GM18511 (cell line): ENCODE results near the gene BBOF1.
A peak's percentile ranks its signal among the peaks of the same experiment; 100 is the strongest.
"Not testable (repeated sequence)": the region's sequence is repeated elsewhere in the genome, so short reads cannot be mapped to it uniquely, and the experiment has no call there.

Source experiments
- ATAC-seq: cut with Tn5 transposase; IDR thresholded peaks from one replicate; pipeline ENCODE4 v1.9.1; 2021; ENCODE audit warnings: mild to moderate bottlenecking, moderate library complexity; ENCODE audit not compliant: unreplicated experiment

BBOF1 gene, protein sequence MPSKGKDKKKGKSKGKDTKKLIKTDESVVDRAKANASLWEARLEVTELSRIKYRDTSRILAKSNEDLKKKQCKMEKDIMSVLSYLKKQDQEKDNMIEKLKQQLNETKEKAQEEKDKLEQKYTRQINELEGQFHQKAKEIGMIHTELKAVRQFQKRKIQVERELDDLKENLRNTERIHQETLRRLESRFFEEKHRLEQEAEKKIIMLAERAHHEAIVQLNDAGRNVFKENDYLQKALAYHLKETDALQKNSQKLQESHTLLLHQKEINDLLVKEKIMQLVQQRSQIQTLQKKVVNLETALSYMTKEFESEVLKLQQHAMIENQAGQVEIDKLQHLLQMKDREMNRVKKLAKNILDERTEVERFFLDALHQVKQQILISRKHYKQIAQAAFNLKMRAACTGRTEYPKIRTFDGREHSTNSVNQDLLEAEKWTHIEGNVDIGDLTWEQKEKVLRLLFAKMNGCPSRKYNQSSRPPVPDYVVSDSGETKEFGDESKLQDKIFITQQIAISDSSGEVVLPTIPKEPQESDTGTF

DNA sequence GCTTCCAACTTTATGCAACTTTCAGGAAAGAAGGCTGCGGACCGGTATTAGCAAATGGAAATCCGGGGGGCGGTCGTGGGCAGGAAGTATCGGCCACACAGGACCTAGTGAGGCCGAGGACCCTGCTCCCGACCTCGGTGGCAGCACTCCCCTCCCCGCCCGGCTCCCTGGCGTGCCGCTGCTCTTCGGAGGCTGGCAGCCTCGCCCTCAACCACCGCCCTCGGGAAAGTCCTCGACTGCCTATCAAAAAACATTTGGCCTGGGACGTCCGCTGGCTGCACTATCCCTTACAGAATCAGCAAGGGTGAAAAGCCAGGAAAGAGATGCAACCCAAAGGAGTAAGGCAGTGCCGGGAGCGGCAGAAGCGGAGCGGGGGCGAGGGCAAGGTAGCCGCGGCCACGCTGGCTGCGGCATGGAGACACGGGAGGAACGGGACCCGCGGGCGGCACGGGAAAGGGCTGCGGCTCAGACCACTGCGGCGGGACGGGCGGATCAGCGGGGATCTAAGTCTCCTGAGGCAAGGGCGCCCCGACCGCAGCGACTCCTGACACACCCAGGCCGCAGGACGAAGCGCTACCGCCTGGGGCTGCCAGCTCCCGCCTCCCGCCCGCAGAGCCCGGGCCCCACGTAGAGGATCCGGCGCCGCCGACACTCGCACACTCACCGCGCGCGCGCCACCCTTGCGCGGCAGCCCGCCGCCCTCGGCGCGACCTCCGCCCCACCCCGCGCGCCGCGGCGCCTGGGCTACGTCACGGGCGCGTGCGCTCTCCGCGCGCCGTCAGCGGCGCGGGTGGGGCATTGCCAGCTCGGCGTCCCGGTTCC is at the start of gene BBOF1, which contains the start of gene ENTPD5:
Gene BBOF1 (plus strand): TSS at position 764 of the 822 bp plus-strand sequence. CDS start 130 bp downstream, outside the sequence.
Gene ENTPD5 (minus strand): TSS at position 703 of the 822 bp plus-strand sequence. CDS start 31,186 bp downstream, outside the sequence.
- peak; percentile 90 for ATAC-seq

DNA sequence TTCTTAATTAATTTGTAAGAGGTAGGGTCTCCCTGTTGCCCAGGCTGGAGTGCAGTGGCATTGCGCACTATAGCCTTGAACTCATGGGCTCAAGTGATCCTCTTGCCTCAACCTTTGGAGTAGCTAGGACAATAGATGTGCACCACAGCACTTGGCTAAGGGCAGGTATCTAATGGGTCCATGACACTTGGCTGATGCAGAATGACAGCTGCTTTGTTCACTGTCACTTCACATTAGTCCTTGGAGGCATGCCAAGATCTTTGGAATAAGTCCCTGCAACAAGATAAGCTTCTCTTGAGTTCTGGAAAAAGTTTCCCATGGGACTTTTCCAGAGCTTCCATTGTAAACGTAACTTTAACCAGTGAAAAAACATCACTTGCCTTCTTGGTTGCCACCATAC is 45.7 kb upstream of the BBOF1 start:
- no peak for ATAC-seq

DNA sequence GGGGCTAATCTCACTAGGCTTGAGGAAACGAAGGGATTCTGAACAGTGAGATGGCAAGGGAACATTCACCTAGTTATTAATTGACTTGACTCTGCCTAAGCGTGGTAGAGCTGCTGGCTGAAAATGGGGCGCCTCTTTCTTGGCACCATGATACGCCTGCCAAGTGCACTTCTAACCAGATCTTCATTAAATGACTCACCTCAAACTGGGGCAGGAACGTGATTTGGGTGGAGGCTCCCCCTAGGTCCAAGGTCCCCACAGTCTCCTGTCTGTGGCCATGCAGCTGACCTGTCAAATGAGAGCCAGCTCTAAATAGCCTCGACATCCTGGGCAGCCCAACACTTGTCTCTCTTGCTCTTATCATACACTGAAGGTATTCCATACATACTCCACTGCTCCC is 43.0 kb upstream of the BBOF1 start:
- ATAC-seq, result no peak

DNA sequence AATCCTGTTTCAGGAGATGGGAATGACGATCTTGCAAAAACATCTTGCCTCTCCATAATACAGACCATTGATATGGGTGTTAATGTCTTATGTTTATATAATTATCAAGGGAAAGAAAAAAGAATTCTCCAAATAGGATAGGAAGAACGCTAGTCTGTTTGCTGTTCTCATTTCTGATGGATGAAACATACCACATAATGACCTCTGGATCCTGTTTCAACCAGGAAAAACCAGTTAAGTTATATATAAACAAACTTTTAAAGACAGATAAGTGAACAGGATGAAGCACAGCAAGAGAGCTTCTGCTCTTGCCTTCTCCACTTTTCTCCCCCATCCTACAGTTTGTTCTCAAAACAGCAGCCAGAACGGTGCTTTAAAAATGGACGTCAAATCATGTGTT is 41.3 kb upstream of the BBOF1 start:
- no peak for ATAC-seq

DNA sequence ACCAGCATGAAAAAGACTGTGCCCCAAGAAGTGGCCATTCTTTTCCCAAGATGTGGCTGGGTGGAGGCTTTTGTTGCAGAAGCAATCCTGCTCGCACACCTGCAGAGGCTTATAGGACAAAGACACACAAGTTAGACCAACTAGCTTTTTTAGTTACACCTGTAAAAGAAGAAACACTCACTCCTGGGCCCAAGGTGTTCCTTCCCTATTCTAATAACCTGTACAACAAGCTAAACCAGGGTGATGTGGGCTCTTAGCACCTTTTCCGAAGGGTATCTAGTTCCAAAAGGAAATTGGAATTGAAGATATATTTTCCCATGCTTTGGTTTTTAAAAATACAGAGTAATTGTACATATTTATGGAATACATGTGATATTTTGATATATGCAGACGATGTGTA is 31.1 kb upstream of the BBOF1 start:
- ATAC-seq, result no peak

DNA sequence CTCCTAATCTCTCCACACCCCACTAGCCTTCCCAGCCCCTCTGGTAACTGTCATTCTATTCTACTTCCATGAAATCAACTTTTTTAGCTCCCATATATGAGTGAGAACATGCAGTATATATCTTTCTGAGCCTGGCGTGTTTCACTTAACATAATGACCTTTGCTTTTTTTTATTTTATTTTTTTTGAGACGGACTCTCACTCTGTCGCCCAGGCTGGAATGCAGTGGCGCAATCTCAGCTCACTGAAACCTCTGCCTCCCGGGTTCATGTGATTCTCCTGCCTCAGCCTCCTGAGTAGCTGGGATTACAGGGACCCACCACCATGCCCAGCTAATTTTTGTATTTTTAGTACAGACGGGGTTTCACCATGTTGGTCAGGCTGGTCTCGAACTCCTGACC is 30.5 kb upstream of the BBOF1 start:
- not testable (repeated sequence) for ATAC-seq

DNA sequence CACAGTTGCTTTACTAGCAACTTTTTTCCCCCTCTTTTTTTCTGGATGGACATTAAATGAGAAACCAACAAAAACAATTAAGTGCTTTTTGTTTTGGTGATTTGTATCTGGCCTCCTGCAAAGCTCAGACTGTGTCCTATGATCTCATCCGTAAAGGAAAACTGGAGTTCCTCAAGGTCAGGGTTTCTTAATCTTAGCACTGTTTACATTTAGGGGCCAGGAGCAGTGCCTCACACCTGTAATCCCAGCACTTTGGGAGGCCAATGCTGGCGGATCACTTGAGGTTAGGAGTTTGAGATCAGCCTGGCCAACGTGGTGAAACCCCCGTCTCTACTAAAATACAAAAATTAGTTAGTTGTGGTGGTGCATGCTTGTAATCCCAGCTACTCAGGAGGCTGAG is 28.1 kb upstream of the BBOF1 start:
- ATAC-seq, result no peak

DNA sequence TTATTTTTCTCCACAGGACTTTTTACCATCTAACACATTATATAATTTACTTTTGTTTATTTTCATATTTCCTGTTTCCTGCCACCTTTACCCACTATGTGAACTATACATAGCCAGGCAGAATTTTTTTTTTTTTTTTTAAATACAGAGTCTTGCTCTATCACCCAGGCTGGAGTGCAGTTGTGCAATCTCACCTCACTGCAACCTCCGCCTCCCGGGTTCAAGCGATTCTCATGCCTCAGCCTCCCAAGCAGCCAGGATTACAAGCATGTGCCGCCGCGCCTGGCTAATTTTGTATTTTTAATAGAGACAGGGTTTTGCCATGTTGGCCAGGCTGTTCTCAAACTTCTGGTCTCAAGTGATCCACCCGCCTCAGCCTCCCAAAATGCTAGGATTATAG is 24.2 kb upstream of the BBOF1 start:
- not testable (repeated sequence) for ATAC-seq

DNA sequence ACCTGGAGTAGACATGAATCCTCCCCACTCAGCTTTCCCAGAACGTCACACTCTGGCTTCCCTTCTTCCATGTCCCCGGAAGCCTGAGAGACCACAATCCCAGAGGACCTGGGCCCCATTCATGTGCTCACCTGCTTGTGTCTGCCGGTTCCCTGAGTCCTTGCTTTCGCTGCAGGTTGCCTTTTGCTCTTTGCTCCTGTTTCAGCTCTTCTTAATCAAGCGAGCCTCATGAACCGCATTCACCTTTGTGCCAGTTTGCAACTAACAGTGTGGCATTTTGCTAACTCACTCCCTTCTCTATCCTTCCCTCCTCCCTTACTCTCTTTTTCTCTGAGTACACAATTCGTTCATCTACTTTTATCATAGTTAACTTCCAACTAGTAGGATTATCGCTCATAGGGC is 23.2 kb upstream of the BBOF1 start:
- no peak for ATAC-seq

DNA sequence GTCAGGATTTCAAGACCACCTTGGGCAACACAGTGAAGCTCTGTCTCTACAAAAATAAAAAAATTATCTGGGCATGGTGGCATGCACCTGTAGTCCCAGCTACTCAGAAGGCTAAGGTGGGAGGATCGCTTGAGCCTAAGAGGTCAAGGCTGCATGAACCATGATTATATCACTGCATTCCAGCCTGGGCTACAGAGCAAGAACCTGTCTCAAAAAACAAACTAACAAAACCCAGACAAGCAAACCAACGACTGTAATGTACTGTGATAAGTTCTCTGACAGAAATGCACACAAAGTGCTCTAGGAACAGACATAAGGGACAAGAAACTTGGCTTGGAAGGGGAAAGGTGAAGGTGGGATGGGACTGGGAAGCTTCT is 22.4 kb upstream of the BBOF1 start:
- ATAC-seq, result no peak

DNA sequence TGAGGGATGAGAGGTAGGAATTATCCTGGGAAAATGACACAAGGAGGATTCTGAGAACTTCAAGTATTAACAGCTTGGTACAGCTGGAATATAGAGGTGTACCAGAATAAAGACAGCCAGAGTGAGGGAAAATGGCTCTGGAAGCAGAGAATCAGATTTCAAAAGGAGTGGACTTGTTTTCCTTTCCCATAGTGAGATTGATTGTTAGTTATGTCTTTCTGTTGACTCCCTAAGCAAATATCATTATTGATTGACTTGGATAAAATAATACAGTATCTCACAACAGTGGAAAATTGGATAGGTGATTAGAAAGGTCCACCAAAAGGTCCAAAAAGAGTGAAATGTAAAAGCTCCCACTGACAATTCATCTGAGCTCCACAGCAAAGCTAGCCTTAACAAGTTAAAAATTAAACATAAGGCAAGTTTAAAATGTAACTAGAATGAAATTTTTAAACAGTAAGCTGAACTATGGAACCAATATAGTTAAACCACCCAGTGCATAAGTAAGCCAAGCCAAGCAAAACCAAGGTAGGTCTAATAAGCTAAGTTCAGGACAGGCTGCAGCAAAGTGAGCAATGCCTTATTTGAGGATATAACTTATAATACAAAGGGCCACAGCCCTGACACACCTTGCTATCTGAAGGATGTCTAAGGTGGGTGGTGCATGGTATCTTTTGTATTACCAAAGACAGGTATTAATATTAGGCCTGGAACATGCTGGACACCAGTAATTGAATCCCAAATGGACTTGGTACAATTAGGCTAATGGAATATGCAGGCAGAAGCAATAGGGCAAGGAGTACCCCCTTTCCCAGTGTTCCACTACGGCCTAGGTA is 21.8 kb upstream of the BBOF1 start:
- no peak for ATAC-seq

DNA sequence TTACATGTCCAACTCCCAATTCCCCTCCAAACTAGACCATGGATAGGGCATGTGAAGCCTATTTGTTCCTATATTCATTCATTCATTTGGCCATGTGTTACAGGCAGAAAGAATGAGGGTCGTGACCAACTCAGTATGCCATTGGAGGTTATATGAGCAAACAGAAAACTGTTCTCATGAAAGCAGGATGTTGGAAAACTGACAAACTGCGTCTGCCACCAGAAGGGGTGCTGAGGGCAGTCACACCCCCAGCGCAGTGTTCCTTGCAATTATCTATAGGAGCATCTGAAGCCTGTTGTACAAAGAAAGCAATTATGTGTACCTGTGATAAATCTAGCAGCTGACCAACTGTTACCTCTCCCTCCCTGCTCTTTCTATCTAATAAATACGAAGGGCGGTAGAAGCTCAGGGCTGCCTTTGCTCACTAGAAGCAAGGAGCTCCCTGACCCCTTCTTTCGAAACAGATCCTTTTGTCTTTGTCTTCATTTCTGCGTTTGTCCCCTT is 21.2 kb upstream of the BBOF1 start:
- no peak for ATAC-seq

DNA sequence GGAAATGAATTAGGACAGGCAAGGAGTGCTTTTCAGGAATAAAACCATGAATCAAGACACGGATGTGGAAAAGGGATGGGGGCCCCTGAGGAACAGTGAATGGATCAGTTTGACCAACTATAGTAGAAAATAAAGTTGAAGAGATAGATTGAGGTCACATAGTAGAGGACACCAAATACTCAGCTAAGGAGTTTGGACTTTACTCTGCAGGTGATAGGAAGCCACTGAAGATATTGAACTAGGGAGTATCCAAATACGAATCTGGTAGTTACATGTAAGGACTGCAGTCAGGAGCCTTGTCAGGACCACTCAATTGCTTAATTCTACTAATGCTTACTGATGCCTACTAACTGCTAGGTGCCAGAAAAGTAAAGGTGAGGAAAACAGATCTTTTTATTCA is 20.4 kb upstream of the BBOF1 start:
- ATAC-seq, result no peak

DNA sequence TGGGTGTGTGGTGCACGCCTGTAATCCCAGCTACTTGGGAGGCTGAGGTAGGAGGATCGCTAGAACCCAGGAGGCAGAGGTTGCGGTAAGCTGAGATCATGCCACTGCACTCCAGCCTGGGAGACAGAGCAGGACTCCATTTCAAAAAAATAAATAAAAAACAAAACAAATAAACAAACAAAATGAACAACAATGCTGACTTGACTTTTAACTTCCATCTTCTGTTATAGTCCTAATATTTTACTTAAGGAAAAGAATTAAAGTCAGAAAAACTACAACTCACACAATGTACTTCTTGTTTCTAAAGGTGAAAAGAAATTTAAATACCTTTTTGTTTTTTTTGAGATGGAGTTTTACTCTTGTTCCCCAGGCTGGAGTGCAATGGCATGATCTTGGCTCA is 13.5 kb upstream of the BBOF1 start:
- ATAC-seq, result not testable (repeated sequence)

DNA sequence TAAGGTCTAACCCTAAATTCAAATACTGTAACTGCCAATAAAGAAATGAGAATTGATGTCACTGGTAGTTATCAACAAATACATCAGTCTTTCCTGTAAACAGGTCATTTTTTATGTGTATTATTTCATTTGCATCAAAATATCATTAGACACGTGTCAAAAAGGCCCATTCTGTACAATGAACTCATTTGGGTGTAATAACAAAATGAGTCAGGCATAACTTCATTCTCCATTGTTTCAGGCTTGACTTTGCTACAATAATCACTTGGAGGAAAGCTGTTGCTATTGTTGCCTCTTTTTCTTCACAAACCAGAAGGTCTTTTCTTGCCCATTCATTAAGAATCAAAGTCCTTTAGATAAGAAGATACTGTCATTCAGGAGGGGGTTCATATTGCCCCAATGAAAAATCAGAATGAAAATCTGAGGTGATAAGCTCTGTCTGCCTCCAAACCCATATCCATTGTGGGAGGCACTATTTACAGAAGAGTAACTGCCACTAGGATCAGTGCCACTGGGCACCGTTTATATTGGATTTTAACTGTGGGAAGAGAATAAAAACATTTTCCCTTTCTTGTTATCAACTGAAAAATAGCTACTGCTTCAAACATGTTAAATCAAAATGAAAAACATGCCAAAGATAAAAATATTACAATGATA is 10.2 kb upstream of the BBOF1 start:
- no peak for ATAC-seq

DNA sequence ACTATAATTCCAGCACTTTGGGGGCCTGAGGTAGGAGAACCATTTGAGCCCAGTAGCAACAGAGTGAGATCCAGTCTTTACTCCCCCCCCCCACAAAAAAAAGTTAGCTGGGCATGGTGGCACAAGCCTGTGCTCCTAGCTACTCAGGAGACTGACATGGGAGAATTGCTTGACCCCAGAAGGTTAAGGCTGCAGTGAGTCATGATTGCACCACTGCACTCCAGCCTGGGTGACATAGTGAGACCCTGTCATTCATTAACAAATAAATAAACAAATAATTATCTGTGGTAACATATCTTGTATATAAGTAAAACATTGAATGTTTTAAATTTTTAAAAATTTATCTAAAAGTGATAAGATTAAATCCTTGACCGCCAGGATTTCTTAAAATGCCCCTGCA is 4.8 kb upstream of the BBOF1 start:
- no peak for ATAC-seq

DNA sequence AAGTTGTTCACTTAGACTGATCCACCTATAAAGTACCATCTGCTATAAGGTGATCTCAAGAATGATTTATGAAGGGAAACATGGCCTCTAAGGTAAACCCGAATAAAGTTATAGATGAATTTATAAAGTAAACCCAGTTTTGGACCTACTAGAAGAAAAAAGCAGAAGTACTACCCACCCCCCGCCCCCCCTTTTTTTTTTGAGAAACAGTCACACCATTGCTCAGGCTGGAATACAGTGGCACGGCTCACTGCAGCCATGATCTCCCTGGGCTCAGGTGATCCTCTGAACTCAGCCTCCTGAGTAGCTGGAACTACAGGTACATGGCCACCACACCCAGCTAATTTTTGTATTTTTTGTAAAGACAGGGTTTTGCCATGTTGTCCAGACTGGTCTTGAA is 4.0 kb upstream of the BBOF1 start:
- no peak for ATAC-seq

DNA sequence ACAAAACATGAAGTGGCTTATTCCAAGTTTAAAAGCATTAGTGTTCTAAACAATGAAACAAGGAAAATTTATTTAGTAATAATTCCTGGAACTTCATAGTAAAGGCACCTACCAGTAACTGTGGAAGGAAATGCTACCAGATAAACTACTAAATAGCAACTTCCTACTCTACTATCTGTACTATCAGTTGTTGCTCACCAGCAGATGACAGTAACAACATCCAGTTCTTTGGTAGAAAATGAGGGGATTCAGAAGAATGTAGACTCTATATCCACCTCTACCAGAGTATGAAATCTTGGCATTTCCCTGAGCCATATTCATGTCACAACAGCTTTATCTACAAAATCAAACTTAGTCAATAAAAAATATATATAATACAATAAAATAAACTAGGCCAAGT is 3.2 kb upstream of the BBOF1 start:
- no peak for ATAC-seq

DNA sequence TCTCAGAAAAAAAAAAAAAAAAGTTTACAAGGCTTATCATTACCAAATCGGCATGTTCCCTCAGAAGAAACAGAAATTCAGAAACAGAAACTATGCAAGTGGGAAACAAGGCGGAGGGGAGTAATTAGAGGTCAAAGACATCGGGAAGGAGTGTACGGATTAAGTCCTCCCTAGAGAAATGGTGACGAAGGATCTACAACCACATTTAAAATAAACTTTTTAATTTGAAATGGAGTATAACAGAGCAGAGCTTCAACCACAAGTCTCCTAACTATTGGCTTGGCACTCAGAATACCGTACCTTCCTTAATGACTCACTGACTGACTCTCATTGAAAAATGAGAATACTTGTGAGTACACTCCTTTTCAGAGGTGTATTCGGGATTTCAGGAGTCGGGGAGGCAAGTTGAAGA is 969 bp upstream of the BBOF1 start:
- peak; percentile 10 for ATAC-seq
